HepG2 (cell line): ENCODE data around the gene PRKG1. TPM values are rescaled to one million over a fixed set of nuclear protein-coding genes. Genes with fewer than 3 reads are reported as not detected.

Experiments used
- ATAC-seq: fragments of 200-7000 bp; cut with Tn5 transposase; 3 replicates; pipeline ENCODE4 v1.9.1; 2020; ENCODE audit warnings: mild to moderate bottlenecking, moderate library complexity
- BruUV-seq: library from RNA; stranded (reverse); fragments of 400-500 nt; replicated peaks from 2 replicates; lab custom pipeline; 2021; lab: Mats Ljungman, UMichigan
- CTCF ChIA-PET: fragments of 300-600 bp; formaldehyde crosslinking; extraction: SDS; loops from one replicate; lab custom pipeline; 2021; ENCODE audit warnings: low total read pairs, inconsistent platforms, low intra/inter-chr PET ratio; lab: Yijun Ruan, JAX
- POLR2A ChIA-PET: fragments of 350-600 bp; sonication (Branson Sonifier 250); formaldehyde crosslinking; loops from one replicate; lab custom pipeline; 2020; ENCODE audit warnings: antibody characterized with exemption, inconsistent platforms; lab: Yijun Ruan, JAX
- DNase-seq: peaks from one replicate; pipeline ENCODE4 v3.0.0-alpha.2; 2015; ENCODE audit warnings: low spot score
- FAIRE-seq: peaks from 3 replicates; lab custom pipeline; 2011; peaks lifted over from hg19 to GRCh38; lab: Jason Lieb, UNC
- H2AFZ ChIP-seq: one replicate; pipeline ENCODE4 v1.6.1; 2011; ENCODE audit warnings: low read length, inconsistent platforms
- H3K27ac ChIP-seq: fragments of 300-600 bp; 3 replicates; pipeline ENCODE4 v1.8.0; 2011; ENCODE audit warnings: mixed run types, mild to moderate bottlenecking, mixed read lengths, low read length, inconsistent platforms; ENCODE audit not compliant: insufficient read depth; ENCODE audit errors: extremely low read length
- H3K27me3 ChIP-seq, 2 experiments: fragments of 200-600 bp in 1 of 2; 2 replicates in 1 of 2; 3 replicates in 1 of 2; pipeline versions ENCODE4 v1.6.0 to v1.8.0; 2011; ENCODE audit warnings: low read length in 2 of 2, mild to moderate bottlenecking in 2 of 2, moderate library complexity in 2 of 2, inconsistent platforms in 1 of 2; ENCODE audit not compliant: insufficient read depth in 2 of 2, control insufficient read depth in 1 of 2
- H3K36me3 ChIP-seq, 2 experiments: fragments of 200-600 bp in 1 of 2; replicated peaks in 1 of 2; 2 replicates in 1 of 2; 3 replicates in 1 of 2; pipeline versions ENCODE4 v1.5.1 to v1.8.0; 2011; ENCODE audit warnings: low read length in 2 of 2, inconsistent platforms in 1 of 2; ENCODE audit not compliant: insufficient read depth in 2 of 2, control insufficient read depth in 1 of 2
- H3K4me1 ChIP-seq: 2 replicates; pipeline ENCODE4 v1.5.1; 2012; ENCODE audit warnings: low read length, inconsistent platforms; ENCODE audit not compliant: insufficient read depth
- H3K4me2 ChIP-seq: 2 replicates; pipeline ENCODE4 v1.6.0; 2011; ENCODE audit warnings: low read depth, low read length, inconsistent platforms
- H3K4me3 ChIP-seq, 3 experiments: fragments of 200-600 bp in 1 of 3; sonication (generic), shearing (Covaris generic) in 1 of 3; replicated peaks in 1 of 3; 2 replicates each; pipeline ENCODE4 v1.5.1; 2011 to 2016; ENCODE audit warnings: low read length in 3 of 3, inconsistent platforms in 2 of 3, low read depth in 2 of 3, mild to moderate bottlenecking in 2 of 3, control low read depth in 1 of 3, mixed read lengths in 1 of 3; ENCODE audit not compliant: insufficient read depth in 1 of 3
- H3K79me2 ChIP-seq: one replicate; pipeline ENCODE4 v1.6.1; 2011; ENCODE audit warnings: low read length, inconsistent platforms; ENCODE audit not compliant: insufficient read depth
- H3K9ac ChIP-seq: 2 replicates; pipeline ENCODE4 v1.6.0; 2011; ENCODE audit warnings: mild to moderate bottlenecking, low read depth, low read length, inconsistent platforms; ENCODE audit not compliant: insufficient read depth
- H3K9me3 ChIP-seq: 2 replicates; pipeline ENCODE4 v1.5.1; 2012; ENCODE audit warnings: mild to moderate bottlenecking, low read length
- H4K20me1 ChIP-seq: 2 replicates; pipeline ENCODE4 v1.6.0; 2011; ENCODE audit warnings: inconsistent platforms, mild to moderate bottlenecking, low read length, moderate library complexity; ENCODE audit not compliant: insufficient read depth
- CEBPB ChIP-seq: IDR thresholded peaks from 2 replicates; pipeline ENCODE4 v1.6.1; 2011; ENCODE audit warnings: low read depth, low read length, improper control_type of control experiment, borderline replicate concordance
- CREM ChIP-seq, 2 experiments: sonication (generic) in 1 of 2; formaldehyde crosslinking in 1 of 2; IDR thresholded peaks; 2 replicates each; pipeline versions ENCODE4 v1.4.0 to v1.6.1; 2016 to 2020; ENCODE audit warnings: antibody characterized with exemption in 1 of 2, mild to moderate bottlenecking in 1 of 2, missing genetic modification reagents in 1 of 2
- HNF4A ChIP-seq: sonication (generic); formaldehyde crosslinking; IDR thresholded peaks from 2 replicates; pipeline ENCODE4 v1.4.0; 2020; ENCODE audit warnings: missing genetic modification reagents
- MEIS1 ChIP-seq: sonication (generic); formaldehyde crosslinking; IDR thresholded peaks from 2 replicates; pipeline ENCODE4 v1.9.0; 2021; ENCODE audit warnings: mild to moderate bottlenecking, missing genetic modification reagents, moderate library complexity, borderline replicate concordance
- STAG1 ChIP-seq: sonication (generic); formaldehyde crosslinking; IDR thresholded peaks from 2 replicates; pipeline ENCODE4 v1.4.0; 2020; ENCODE audit warnings: missing genetic modification reagents
- TEF ChIP-seq: sonication (generic); formaldehyde crosslinking; IDR thresholded peaks from 2 replicates; pipeline ENCODE4 v1.5.0; 2020; ENCODE audit warnings: missing genetic modification reagents
- ZFYVE20 ChIP-seq: sonication (generic); formaldehyde crosslinking; IDR thresholded peaks from 2 replicates; pipeline ENCODE4 v1.8.0; 2023; ENCODE audit warnings: low read depth, mild to moderate bottlenecking, moderate library complexity, missing genetic modification reagents, borderline replicate concordance
- ZNF431 ChIP-seq: sonication (generic); formaldehyde crosslinking; IDR thresholded peaks from 2 replicates; pipeline ENCODE4 v1.9.0; 2022; ENCODE audit warnings: missing genetic modification reagents, low read depth, mild to moderate bottlenecking, borderline replicate concordance
- ZNF446 ChIP-seq: sonication (generic); formaldehyde crosslinking; IDR thresholded peaks from 2 replicates; pipeline ENCODE4 v1.5.0; 2020; ENCODE audit warnings: mild to moderate bottlenecking, missing genetic modification reagents
- ZNF512 ChIP-seq: sonication (generic); formaldehyde crosslinking; IDR thresholded peaks from 2 replicates; pipeline ENCODE4 v1.4.0; 2020; ENCODE audit warnings: mild to moderate bottlenecking, missing genetic modification reagents
- ZNF546 ChIP-seq: sonication (generic); formaldehyde crosslinking; conservative IDR thresholded peaks from 2 replicates; pipeline ENCODE4 v1.8.1; 2023; ENCODE audit warnings: mild to moderate bottlenecking, missing genetic modification reagents
- ZNF788 ChIP-seq: sonication (generic); formaldehyde crosslinking; IDR thresholded peaks from 2 replicates; pipeline ENCODE4 v1.5.0; 2020; ENCODE audit warnings: mild to moderate bottlenecking, missing genetic modification reagents, borderline replicate concordance
- ZNF790 ChIP-seq: sonication (generic); formaldehyde crosslinking; IDR thresholded peaks from 2 replicates; pipeline ENCODE4 v1.8.0; 2022; ENCODE audit warnings: missing genetic modification reagents, mild to moderate bottlenecking, borderline replicate concordance
- ZSCAN20 ChIP-seq: sonication (generic); formaldehyde crosslinking; IDR thresholded peaks from 2 replicates; pipeline ENCODE4 v1.4.0; 2020; ENCODE audit warnings: missing genetic modification reagents, mild to moderate bottlenecking, borderline replicate concordance
- WGBS: methylation state at CpG from one replicate; pipeline ENCODE4 v1.1.6; 2017; ENCODE audit warnings: low lambda C conversion rate; 5-methylcytosine and 5-hydroxymethylcytosine counted together
- in situ Hi-C: cut with HindIII; loops from 2 replicates; pipeline ENCODE4 v1.10.0; 2017; ENCODE audit warnings: low pct_unique_long_range_greater_than_20kb; ENCODE audit not compliant: extremely low pct_ligation_motif_present
- intact Hi-C: fragments of 100-400 bp; cut with micrococcal nuclease; formaldehyde crosslinking; loops from one replicate; pipeline ENCODE4 v1.10.0; 2022; ENCODE audit not compliant: unreplicated experiment
- polyA plus RNA-seq, 8 experiments: library from polyadenylated mRNA; depleted of rRNA in 3 of 8; stranded (reverse) in 7 of 8; unstranded in 1 of 8; fragments of >200 nt; fragmentation: Illumina TruSeq in 4 of 8; extraction: Trizol in 4 of 8; gene quantifications; 2 replicates each; pipeline versions ENCODE4 v1.2.1 to v1.2.3, GENCODE V29; 2011 to 2016; ENCODE audit warnings: low read depth in 4 of 8, missing spikeins in 1 of 8, mixed read lengths in 1 of 8; ENCODE audit not compliant: insufficient read depth in 1 of 8
- total RNA-seq, 5 experiments: library from RNA; depleted of rRNA; stranded (reverse); fragments of >200 nt; fragmentation: Illumina TruSeq; extraction: Trizol; gene quantifications; 2 replicates each; pipeline ENCODE4 v1.2.3, GENCODE V29; 2016; ENCODE audit warnings: low read depth in 1 of 5
- TF ChIP-seq, protein P1 (sequence below): sonication (generic); formaldehyde crosslinking; IDR thresholded peaks from 2 replicates; pipeline ENCODE4 v1.4.0; 2020; ENCODE audit warnings: mild to moderate bottlenecking, missing genetic modification reagents
- TF ChIP-seq, protein P2 (sequence below): IDR thresholded peaks from 2 replicates; pipeline ENCODE4 v1.6.1; 2016
- TF ChIP-seq, protein P3 (sequence below): IDR thresholded peaks from 2 replicates; pipeline ENCODE4 v1.6.1; 2016; ENCODE audit warnings: control low read depth

Gene PRKG1
- total and polyA plus RNA-seq, 2 of the 13 experiments (the other 11 are each of a cell fraction or from before 2014, with no cell fraction given), result 0.01 TPM; not detected in 1

GRCh38 chr10:52252307-52252706 lies 1178.0 kb downstream of the PRKG1 start (continued):
- no peak for TF ChIP-seq HNF4A
- no peak for TF ChIP-seq CREM (IDR thresholded peaks at IDR 0.05)
- TF ChIP-seq CREM (CRISPR knock-in tag; IDR thresholded peaks at IDR 0.05), result no peak
- no peak for TF ChIP-seq CEBPB
- TF ChIP-seq, protein P1, sequence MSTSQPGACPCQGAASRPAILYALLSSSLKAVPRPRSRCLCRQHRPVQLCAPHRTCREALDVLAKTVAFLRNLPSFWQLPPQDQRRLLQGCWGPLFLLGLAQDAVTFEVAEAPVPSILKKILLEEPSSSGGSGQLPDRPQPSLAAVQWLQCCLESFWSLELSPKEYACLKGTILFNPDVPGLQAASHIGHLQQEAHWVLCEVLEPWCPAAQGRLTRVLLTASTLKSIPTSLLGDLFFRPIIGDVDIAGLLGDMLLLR (CRISPR knock-in tag), result no peak
- TF ChIP-seq ZSCAN20 (CRISPR knock-in tag), result no peak
- TF ChIP-seq ZNF546 (CRISPR knock-in tag), result no peak

GRCh38 chr10:52256832-52257691 lies 1182.8 kb downstream of the PRKG1 start:
- no peak for ATAC-seq
- no peak overlapping the region for H2AFZ ChIP-seq
- H3K36me3 ChIP-seq, result no peaks in the 10 kb centered on the region
- 73% methylated on average over 4 of the region's 6 CpGs for WGBS
- H3K27me3 ChIP-seq, result no peaks in the 10 kb centered on the region; a peak in 1 of 5 replicates
- no peaks in the 10 kb centered on the region for H3K79me2 ChIP-seq
- ChIA-PET POLR2A (no interaction called here), CTCF (no interaction called here)
- no peaks in the 10 kb centered on the region for H4K20me1 ChIP-seq
- H3K4me3 ChIP-seq, result no peak overlapping the region
- no TSS peak for BruUV-seq
- H3K9ac ChIP-seq, result no peak overlapping the region
- in situ Hi-C loops (no loop called here), intact Hi-C loops (no loop called here)
- H3K4me2 ChIP-seq, result no peak overlapping the region
- no peak for FAIRE-seq
- no peaks in the 10 kb centered on the region for H3K9me3 ChIP-seq
- no peak overlapping the region for H3K27ac ChIP-seq
- no peak for DNase-seq
- no peaks in the 10 kb centered on the region for H3K4me1 ChIP-seq
- TF ChIP-seq, protein P2, sequence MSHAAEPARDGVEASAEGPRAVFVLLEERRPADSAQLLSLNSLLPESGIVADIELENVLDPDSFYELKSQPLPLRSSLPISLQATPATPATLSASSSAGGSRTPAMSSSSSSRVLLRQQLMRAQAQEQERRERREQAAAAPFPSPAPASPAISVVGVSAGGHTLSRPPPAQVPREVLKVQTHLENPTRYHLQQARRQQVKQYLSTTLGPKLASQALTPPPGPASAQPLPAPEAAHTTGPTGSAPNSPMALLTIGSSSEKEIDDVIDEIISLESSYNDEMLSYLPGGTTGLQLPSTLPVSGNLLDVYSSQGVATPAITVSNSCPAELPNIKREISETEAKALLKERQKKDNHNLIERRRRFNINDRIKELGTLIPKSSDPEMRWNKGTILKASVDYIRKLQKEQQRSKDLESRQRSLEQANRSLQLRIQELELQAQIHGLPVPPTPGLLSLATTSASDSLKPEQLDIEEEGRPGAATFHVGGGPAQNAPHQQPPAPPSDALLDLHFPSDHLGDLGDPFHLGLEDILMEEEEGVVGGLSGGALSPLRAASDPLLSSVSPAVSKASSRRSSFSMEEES, result no peak
- no peak for TF ChIP-seq ZNF512 (CRISPR knock-in tag)
- no peak for TF ChIP-seq ZNF788 (CRISPR knock-in tag)
- no peak for TF ChIP-seq ZNF446 (CRISPR knock-in tag)
- no peak for TF ChIP-seq STAG1 (CRISPR knock-in tag)
- no peak for TF ChIP-seq ZNF790 (CRISPR knock-in tag)
- no peak for TF ChIP-seq ZFYVE20 (CRISPR knock-in tag)
- no peak for TF ChIP-seq MEIS1
- no peak for TF ChIP-seq ZNF431 (CRISPR knock-in tag)
- TF ChIP-seq, protein P3, sequence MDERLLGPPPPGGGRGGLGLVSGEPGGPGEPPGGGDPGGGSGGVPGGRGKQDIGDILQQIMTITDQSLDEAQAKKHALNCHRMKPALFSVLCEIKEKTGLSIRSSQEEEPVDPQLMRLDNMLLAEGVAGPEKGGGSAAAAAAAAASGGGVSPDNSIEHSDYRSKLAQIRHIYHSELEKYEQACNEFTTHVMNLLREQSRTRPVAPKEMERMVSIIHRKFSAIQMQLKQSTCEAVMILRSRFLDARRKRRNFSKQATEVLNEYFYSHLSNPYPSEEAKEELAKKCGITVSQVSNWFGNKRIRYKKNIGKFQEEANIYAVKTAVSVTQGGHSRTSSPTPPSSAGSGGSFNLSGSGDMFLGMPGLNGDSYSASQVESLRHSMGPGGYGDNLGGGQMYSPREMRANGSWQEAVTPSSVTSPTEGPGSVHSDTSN (CRISPR knock-in tag), result no peak
- no peak for TF ChIP-seq TEF (CRISPR knock-in tag)
